Measurements from ENCODE around the gene FRMD4A.

Gene FRMD4A

GRCh38 chr10:14023673-14024328 lies 306.9 kb downstream of the FRMD4A start:
- Histone ChIP-seq H3K4me1 (ENCODE audit: insufficient read depth, poor library complexity, severe bottlenecking) (no peaks in the 10 kb centered on the region), H3K9me3 (ENCODE audit: severe bottlenecking) (peaks cover 4% of the 10 kb centered on the region), H3K27me3 (ENCODE audit: insufficient read depth, poor library complexity, severe bottlenecking) (no peaks in the 10 kb centered on the region), H3K4me3 (ENCODE audit: severe bottlenecking) (no peak overlapping the region), H3K27ac (ENCODE audit: poor library complexity, severe bottlenecking) (no peak overlapping the region), H3K36me3 (ENCODE audit: low read depth) (no peaks in the 10 kb centered on the region)
- TF ChIP-seq CTCF (IDR thresholded peaks at IDR 0.05; ENCODE audit: poor library complexity, severe bottlenecking) = no peak
- ATAC-seq (ENCODE audit: low read depth) = no peak
- DNase-seq (ENCODE audit: low spot score) = no peak

- no peaks in the 10 kb centered on the region for H3K36me3 ChIP-seq (ENCODE audit: low read depth)
- no peak for TF ChIP-seq CTCF (IDR thresholded peaks at IDR 0.05; ENCODE audit: poor library complexity, severe bottlenecking)
- no peaks in the 10 kb centered on the region for H3K4me1 ChIP-seq (ENCODE audit: insufficient read depth, poor library complexity, severe bottlenecking)
- H3K27ac ChIP-seq (ENCODE audit: poor library complexity, severe bottlenecking) = no peak overlapping the region
- ATAC-seq (ENCODE audit: low read depth) (no peak), DNase-seq (ENCODE audit: low spot score) (no peak)
- H3K4me3 ChIP-seq (ENCODE audit: severe bottlenecking) = no peak overlapping the region
- peaks cover 4% of the 10 kb centered on the region for H3K9me3 ChIP-seq (ENCODE audit: severe bottlenecking)
- no peaks in the 10 kb centered on the region for H3K27me3 ChIP-seq (ENCODE audit: insufficient read depth, poor library complexity, severe bottlenecking)
Measured at GRCh38 chr10:14022954-14023672, 307.6 kb downstream of the FRMD4A start.

- Histone ChIP-seq H3K9me3 (ENCODE audit: severe bottlenecking) (peaks cover 4% of the 10 kb centered on the region), H3K27ac (ENCODE audit: poor library complexity, severe bottlenecking) (no peak overlapping the region), H3K4me3 (ENCODE audit: severe bottlenecking) (no peak overlapping the region), H3K36me3 (ENCODE audit: low read depth) (no peaks in the 10 kb centered on the region), H3K27me3 (ENCODE audit: insufficient read depth, poor library complexity, severe bottlenecking) (no peaks in the 10 kb centered on the region), H3K4me1 (ENCODE audit: insufficient read depth, poor library complexity, severe bottlenecking) (no peaks in the 10 kb centered on the region)
- no peak for TF ChIP-seq CTCF (IDR thresholded peaks at IDR 0.05; ENCODE audit: poor library complexity, severe bottlenecking)
- ATAC-seq (ENCODE audit: low read depth) (no peak), DNase-seq (ENCODE audit: low spot score) (no peak)
Measured at GRCh38 chr10:14022052-14022451, 308.7 kb downstream of the FRMD4A start.

GRCh38 chr10:14020037-14020664 lies 310.6 kb downstream of the FRMD4A start:
- Histone ChIP-seq H3K36me3 (ENCODE audit: low read depth) (no peaks in the 10 kb centered on the region), H3K27ac (ENCODE audit: poor library complexity, severe bottlenecking) (no peak overlapping the region), H3K9me3 (ENCODE audit: severe bottlenecking) (peaks cover 4% of the 10 kb centered on the region), H3K27me3 (ENCODE audit: insufficient read depth, poor library complexity, severe bottlenecking) (no peaks in the 10 kb centered on the region), H3K4me3 (ENCODE audit: severe bottlenecking) (no peak overlapping the region), H3K4me1 (ENCODE audit: insufficient read depth, poor library complexity, severe bottlenecking) (no peaks in the 10 kb centered on the region)
- DNase-seq (ENCODE audit: low spot score) (no peak), ATAC-seq (ENCODE audit: low read depth) (no peak)
- TF ChIP-seq CTCF (IDR thresholded peaks at IDR 0.05; ENCODE audit: poor library complexity, severe bottlenecking) = no peak
